Fibroblast of the aortic adventitia (primary cell): ENCODE data around the gene JAKMIP1. TPM values are rescaled to one million over a fixed set of nuclear protein-coding genes. Genes with fewer than 3 reads are reported as not detected.
"Not testable (repeated sequence)": the region's sequence is repeated elsewhere in the genome, so short reads cannot be mapped to it uniquely, and the experiment has no call there.

Source experiments
- DNase-seq: peaks from one replicate; pipeline ENCODE4 v3.0.0-alpha.2; 2010; ENCODE audit warnings: low read depth
- H3K4me3 ChIP-seq: 2 replicates; pipeline ENCODE4 v1.5.1; 2011; ENCODE audit warnings: low read depth, mild to moderate bottlenecking, control low read depth, low read length, moderate library complexity
- total RNA-seq: library from RNA; depleted of rRNA; stranded (reverse); fragments of >200 nt; gene quantifications from 2 replicates; pipeline ENCODE4 v1.2.3, GENCODE V29; 2012; ENCODE audit warnings: low replicate concordance
- TF ChIP-seq, protein P1 (sequence below): IDR thresholded peaks from 2 replicates; pipeline ENCODE4 v1.5.1; 2011; ENCODE audit warnings: mild to moderate bottlenecking, low read length, control low read depth, inconsistent platforms; ENCODE audit not compliant: insufficient read depth

Gene JAKMIP1
- total RNA-seq, 1 donor: not detected

DNA sequence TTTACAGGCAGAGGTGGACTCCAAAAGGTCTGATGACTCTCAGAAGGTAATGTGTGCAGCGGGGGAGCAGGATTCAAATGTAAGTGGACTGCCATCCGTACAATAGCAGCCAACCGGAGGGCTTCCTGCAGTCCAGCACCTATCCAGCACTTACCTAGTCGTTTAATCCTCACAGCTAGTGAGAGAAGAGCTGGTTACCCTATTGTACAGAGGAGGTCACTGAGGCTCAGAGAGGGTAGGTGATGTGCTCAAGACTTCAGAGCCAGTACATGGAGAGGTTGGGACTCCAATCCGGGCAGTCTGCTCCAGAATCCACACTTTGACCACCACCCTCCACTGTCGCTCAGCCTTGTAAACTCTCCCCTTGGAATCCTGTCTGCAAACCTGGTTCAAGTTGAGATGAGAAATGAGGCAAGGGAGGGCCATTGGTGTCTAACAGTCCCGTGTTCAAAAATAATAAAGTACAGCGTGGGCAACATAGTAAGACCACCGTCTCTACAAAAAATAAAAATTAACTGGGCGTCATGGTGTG is 22.5 kb upstream of the JAKMIP1 start:
- DNase-seq: no peak
- H3K4me3 ChIP-seq: no peak overlapping the region
- TF ChIP-seq, protein P1, sequence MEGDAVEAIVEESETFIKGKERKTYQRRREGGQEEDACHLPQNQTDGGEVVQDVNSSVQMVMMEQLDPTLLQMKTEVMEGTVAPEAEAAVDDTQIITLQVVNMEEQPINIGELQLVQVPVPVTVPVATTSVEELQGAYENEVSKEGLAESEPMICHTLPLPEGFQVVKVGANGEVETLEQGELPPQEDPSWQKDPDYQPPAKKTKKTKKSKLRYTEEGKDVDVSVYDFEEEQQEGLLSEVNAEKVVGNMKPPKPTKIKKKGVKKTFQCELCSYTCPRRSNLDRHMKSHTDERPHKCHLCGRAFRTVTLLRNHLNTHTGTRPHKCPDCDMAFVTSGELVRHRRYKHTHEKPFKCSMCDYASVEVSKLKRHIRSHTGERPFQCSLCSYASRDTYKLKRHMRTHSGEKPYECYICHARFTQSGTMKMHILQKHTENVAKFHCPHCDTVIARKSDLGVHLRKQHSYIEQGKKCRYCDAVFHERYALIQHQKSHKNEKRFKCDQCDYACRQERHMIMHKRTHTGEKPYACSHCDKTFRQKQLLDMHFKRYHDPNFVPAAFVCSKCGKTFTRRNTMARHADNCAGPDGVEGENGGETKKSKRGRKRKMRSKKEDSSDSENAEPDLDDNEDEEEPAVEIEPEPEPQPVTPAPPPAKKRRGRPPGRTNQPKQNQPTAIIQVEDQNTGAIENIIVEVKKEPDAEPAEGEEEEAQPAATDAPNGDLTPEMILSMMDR: no peak

DNA sequence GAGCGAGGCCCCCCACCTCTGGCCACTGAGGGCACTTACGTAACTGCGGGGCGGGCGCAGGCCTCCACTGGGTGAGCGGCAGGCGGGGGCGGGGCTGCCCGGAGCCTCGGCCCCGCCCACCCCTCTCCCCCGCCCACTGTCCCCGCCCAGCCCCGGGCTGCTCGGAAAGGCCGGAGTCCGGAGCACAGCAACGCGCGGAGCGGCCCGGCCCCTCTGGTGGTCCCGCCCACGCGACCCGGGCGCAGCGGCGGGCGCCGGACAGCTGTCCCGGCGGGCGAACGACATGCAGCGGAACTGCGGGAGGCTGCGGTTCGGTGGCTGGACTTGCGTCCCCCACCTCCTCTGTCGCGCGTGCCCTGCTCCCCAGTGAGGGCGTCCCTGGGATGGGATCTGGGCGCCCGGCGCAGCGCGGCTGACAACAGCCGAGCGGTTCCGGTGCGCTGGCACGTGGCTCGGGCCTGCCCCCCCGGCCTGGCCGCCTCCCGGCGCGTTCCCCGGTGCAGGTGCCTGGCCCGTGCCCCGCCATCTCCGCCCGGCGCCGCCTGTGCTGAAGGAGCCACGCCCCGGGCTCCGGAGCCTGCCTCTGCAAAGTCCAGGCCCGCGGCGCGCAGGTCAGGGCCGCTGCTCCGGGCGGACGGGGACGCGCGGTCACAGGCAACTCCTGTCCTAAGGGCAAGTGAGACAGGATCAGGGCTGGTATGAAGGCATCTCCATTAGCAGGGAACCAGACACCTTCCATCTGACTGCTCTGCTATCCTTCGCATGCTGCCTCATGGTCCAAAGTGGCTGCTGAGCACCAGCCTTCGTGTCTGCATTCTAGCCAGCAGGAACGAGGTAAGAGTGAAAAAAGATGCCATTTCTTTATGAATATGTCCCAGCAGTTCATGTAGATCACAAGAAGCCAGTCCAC is 21.8 kb upstream of the JAKMIP1 start:
- no peak overlapping the region for H3K4me3 ChIP-seq
- peak; percentile 3 for DNase-seq
- TF ChIP-seq, protein P1: no peak

DNA sequence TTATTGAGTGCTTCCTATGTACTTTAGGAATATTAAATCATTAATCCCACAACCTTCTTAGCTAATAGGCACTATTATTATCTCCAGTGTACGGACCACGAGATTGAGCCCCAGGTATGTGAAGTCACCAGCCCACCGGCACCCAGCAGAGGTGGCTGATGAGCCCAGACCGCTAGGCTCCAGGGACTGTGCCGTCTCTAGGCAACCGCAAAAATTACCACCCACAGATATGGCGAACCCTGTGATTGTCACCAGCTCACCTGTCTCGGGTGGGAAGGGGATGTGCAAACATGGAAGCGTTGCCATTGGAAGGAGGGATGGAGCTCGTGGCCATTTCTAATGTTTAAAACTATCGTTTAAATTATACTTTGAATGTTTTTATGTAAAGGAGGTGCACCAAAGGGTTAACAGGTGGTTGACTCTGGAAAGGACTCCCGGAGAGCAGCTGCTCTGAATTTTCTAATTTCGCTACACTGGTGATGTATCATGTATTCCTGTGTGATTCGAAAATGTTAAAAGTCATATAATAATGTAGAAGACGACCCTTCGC is 21.0 kb upstream of the JAKMIP1 start:
- no peak for DNase-seq
- TF ChIP-seq, protein P1: no peak
- no peak overlapping the region for H3K4me3 ChIP-seq

DNA sequence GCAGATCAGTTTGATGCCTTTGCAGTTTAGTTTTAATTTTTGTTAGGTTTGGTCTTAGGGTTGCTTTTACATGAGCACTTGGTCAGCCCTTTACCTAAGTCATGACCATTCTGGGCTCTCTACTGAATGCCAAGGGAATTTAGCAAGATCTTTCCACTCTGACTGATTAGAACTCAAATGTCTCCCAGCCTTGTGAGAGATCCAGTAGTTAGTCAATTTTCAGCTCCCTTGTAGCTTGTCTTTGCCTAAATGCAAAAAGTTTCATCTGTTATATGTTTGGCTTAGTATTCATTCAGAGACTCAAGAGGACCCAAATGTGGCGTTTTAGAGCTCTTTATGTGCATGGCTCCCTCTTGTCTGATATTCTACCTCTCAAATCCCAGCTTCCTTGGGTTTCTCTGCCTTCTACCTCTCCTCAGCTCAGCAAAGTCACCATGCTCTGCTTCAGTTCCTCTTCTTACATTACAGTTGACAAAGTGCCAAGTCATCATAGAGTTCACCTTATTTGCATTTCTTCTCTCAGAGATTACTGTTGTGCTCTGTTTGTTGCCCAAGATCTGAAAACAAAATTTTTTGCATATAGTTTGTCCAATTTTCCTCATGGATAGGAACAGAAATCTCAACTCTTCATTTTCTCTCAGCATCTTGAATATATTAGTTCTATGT is 17.5 kb upstream of the JAKMIP1 start:
- no peak for DNase-seq
- TF ChIP-seq, protein P1: no peak
- H3K4me3 ChIP-seq: no peak overlapping the region

DNA sequence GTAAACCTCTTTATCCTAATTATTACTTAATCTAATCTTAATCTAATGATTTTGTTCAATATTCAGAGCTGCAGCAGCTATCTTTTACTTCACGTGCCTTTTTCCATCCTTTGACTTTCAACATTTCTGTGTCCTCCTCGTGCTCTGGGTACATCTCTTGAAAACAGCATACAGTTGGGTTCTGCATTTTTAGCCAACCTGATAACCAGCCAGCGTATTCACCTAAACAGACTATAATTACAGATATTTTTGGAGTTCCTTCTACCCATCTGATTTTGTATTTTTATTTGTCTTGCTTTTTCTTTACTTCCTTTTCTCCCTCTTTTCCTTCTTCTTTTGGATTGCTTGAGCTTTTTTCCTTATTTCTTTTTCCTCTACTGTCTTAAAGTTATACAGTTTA is 16.2 kb upstream of the JAKMIP1 start:
- TF ChIP-seq, protein P1: no peak
- no peak overlapping the region for H3K4me3 ChIP-seq
- no peak for DNase-seq

DNA sequence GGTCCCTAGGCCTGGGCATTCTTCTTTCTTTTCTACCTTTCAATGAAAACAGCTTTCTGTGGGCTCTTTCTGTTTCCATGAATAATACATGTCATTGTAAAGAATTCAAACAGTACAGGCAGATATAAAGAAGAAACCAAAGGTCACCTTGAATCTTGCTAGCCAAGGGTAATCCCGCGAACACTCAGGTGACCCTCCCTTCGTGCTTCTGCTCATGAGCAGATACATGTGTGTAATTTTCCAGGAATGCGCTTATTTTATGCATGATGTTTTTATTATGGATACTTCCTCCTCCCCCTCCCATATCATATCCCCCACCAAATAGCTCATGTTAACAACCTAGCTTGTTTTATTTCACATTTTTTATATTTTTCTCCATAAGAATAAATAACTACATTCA is 9.6 kb upstream of the JAKMIP1 start:
- no peak for DNase-seq
- H3K4me3 ChIP-seq: no peak overlapping the region
- TF ChIP-seq, protein P1: no peak

DNA sequence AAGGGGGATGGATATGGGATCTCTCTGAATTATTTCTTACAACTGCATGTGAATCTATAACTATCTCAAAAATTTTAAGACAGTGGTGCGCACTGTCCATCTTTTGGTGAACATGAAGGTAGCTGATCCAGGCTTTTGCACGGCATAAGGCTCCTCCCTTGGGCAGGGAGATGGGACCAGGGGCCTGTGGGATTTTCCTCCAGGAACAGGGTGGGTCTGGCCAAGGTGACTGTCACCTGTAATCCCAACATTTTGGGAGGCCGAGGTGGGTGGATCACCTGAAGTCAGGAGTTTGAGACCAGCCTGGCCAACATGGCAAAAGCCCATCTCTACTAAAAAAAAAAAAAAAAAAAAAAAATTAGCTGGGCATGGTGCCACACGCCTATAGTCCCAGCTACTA is 8.9 kb upstream of the JAKMIP1 start:
- not testable (repeated sequence) for H3K4me3 ChIP-seq, DNase-seq
